OCI-LY7 (cell line): ENCODE measurements around the gene GNAQ.

Experiments
- EZH2phosphoT487 ChIP-seq: fragments of 200-600 bp; sonication (generic); IDR thresholded peaks from 2 replicates; pipeline ENCODE4 v1.6.1; 2018; ENCODE audit warnings: low read depth, borderline replicate concordance, mild to moderate bottlenecking, mixed run types, antibody characterized with exemption, low read length, moderate library complexity, mixed read lengths
- TF ChIP-seq, protein P1 (sequence below): fragments of 200-600 bp; sonication (generic); conservative IDR thresholded peaks from 2 replicates; pipeline ENCODE4 v1.5.1; 2014; ENCODE audit warnings: mild to moderate bottlenecking, antibody characterized with exemption, low read length, moderate library complexity, mixed read lengths

DNA sequence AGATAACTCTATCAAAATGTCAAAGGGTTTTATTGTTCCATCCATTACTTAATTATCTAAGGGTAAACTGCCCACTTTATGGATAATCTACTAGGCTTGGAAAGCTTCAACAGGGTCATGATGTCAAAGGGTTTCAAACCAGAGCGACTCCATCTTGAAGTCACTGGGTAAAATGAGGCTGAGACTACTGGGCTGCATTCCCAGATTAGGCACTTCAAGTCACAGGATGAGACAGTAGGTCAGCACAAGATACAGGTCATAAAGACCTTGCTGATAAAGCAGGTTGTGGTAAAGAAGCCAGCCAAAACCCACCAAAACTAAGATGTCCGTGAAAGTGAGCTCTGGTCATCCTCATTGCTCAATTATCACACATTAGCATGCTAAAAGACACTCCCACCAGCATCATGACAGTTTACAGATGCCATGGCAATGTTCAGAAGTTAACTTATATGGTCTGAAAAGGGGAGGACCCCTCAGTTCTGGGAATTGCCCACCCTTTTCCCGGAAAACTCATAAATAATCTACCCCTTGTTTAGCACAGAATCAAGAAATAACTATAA, 138.6 kb downstream of the GNAQ start:
- TF ChIP-seq, protein P1, sequence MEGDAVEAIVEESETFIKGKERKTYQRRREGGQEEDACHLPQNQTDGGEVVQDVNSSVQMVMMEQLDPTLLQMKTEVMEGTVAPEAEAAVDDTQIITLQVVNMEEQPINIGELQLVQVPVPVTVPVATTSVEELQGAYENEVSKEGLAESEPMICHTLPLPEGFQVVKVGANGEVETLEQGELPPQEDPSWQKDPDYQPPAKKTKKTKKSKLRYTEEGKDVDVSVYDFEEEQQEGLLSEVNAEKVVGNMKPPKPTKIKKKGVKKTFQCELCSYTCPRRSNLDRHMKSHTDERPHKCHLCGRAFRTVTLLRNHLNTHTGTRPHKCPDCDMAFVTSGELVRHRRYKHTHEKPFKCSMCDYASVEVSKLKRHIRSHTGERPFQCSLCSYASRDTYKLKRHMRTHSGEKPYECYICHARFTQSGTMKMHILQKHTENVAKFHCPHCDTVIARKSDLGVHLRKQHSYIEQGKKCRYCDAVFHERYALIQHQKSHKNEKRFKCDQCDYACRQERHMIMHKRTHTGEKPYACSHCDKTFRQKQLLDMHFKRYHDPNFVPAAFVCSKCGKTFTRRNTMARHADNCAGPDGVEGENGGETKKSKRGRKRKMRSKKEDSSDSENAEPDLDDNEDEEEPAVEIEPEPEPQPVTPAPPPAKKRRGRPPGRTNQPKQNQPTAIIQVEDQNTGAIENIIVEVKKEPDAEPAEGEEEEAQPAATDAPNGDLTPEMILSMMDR = no peak
- no peak for TF ChIP-seq EZH2phosphoT487
